ENCODE measurements around the gene LRRC36.
"Not testable (repeated sequence)": the region's sequence is repeated elsewhere in the genome, so short reads cannot be mapped to it uniquely, and the experiment has no call there.

The LRRC36 gene

GRCh38 chr16:67413978-67414911 is 87.6 kb downstream of the LRRC36 start:
- Histone ChIP-seq H3K4me1 (ENCODE audit: insufficient read depth, low read length) (peaks cover 2% of the 10 kb centered on the region), H3K27me3 (ENCODE audit: insufficient read depth, low read length) (no peaks in the 10 kb centered on the region), H3K4me3 (ENCODE audit: low read length) (no peak overlapping the region), H3K9me3 (ENCODE audit: low read length) (no peaks in the 10 kb centered on the region), H2AFZ (ENCODE audit: low read depth, low read length) (no peak overlapping the region), H3K36me3 (ENCODE audit: insufficient read depth, low read length) (no peaks in the 10 kb centered on the region)

GRCh38 chr16:67415421-67415820 is 88.8 kb downstream of the LRRC36 start:
- H3K36me3 ChIP-seq (ENCODE audit: insufficient read depth, low read length); H3K4me1 ChIP-seq (ENCODE audit: insufficient read depth, low read length); H3K27me3 ChIP-seq (ENCODE audit: insufficient read depth, low read length); H3K9me3 ChIP-seq (ENCODE audit: low read length): not testable (repeated sequence)
- Histone ChIP-seq H2AFZ (ENCODE audit: low read depth, low read length) (peak overlapping the region; percentile 70), H3K4me3 (ENCODE audit: low read length) (peak overlapping the region; percentile 65)

- Histone ChIP-seq H3K4me3 (ENCODE audit: low read length) (peak within 1 kb of the TSS; percentile 65), H3K9me3 (ENCODE audit: low read length) (no peaks in the 10 kb centered on the region), H3K27me3 (ENCODE audit: insufficient read depth, low read length) (no peaks in the 10 kb centered on the region), H2AFZ (ENCODE audit: low read depth, low read length) (peak within 1 kb of the TSS; percentile 70), H3K36me3 (ENCODE audit: insufficient read depth, low read length) (no peaks in the 10 kb centered on the region), H3K4me1 (ENCODE audit: insufficient read depth, low read length) (peaks cover 2% of the 10 kb centered on the region)
Measured at GRCh38 chr16:67415872-67416793, 89.5 kb downstream of the LRRC36 start, which contains the start of gene ZDHHC1. ZDHHC1 (minus strand) TSS chr16:67416477; CDS start chr16:67407775, 8,702 bp downstream.

DNA sequence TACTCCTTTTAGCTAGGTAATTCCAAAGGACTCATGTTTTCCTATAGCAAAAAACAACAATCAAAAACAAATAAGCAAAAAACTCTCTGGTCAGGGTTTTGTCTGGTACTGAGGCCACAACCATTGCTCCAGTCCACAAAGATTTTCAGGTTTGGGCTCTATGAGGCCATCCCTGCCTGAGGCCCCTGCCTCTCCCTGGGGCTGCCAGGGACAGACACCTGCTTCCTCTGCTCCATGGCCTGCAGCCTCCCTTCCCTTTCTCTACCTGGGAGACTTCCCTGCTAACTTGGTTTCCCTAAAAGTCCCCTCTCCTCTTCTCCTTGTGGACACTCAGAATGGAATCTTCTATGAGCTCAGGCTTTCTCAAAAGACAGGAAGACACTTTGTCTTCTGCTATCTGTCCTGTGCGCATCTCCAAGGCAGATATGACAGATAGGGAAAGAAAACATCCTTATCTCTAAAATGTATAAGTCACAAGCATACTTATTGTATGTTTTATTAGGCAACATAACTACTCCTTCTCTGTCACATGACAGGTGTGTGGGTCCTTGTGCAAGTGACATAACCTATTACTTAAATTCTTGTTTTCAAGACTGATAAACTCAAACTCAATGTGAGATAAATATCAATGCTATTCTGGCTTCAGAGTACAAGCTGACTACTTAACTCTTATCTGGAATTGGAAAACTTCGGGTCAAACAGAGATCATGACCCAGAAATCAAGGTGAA is 90.9 kb downstream of the LRRC36 start:
- Histone ChIP-seq H3K36me3 (ENCODE audit: insufficient read depth, low read length) (no peaks in the 10 kb centered on the region), H3K4me1 (ENCODE audit: insufficient read depth, low read length) (peaks cover 2% of the 10 kb centered on the region), H3K9me3 (ENCODE audit: low read length) (no peaks in the 10 kb centered on the region), H3K27me3 (ENCODE audit: insufficient read depth, low read length) (no peaks in the 10 kb centered on the region), H2AFZ (ENCODE audit: low read depth, low read length) (no peak overlapping the region), H3K4me3 (ENCODE audit: low read length) (no peak overlapping the region)

- Histone ChIP-seq H3K9me3 (ENCODE audit: low read length) (no peaks in the 10 kb centered on the region), H3K27me3 (ENCODE audit: insufficient read depth, low read length) (no peaks in the 10 kb centered on the region), H3K36me3 (ENCODE audit: insufficient read depth, low read length) (no peaks in the 10 kb centered on the region), H2AFZ (ENCODE audit: low read depth, low read length) (no peak overlapping the region), H3K4me3 (ENCODE audit: low read length) (no peak overlapping the region), H3K4me1 (ENCODE audit: insufficient read depth, low read length) (peaks cover 13% of the 10 kb centered on the region)
Measured at GRCh38 chr16:67419502-67419901, 92.9 kb downstream of the LRRC36 start.

DNA sequence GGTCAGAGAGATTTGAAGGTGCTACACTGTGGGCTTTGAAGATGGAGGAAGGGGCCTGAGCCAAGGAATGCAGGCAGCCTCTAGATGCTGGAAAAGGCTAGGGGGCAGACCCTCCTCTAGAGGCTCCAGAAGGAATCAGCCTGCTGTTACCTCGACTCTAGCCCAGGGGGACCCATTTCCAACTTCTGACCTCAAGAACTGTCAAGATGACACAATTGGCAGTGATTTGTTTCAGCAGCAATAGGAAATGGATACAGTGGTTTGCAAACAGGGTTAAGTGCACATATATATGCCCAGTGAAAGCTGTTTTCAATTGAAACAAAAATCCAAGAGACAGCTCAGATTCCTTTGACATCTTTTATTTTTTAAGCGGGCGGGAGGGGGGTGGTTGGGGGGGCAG is 93.3 kb downstream of the LRRC36 start:
- peaks cover 17% of the 10 kb centered on the region for H3K4me1 ChIP-seq (ENCODE audit: insufficient read depth, low read length)
- no peak overlapping the region for H3K4me3 ChIP-seq (ENCODE audit: low read length)

DNA sequence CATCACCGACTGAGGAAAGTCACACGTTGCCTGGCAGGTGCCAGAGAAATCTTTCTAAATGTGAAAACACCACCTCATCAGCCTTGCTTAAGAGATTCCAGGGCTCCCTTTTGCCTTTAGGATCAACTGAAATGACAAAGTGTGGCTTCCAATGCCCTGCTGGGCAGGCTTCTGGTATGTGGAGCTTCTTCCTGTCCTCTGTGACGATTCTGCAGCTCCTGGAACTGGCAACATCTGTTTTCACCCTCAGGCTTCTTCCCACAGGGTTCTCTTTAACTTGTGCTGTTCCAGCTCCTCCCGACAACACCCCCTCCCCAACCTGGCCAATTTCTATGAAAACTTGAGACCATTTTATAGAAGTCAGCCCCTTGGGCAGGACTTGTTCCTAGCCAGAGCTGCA is 94.4 kb downstream of the LRRC36 start:
- Histone ChIP-seq H2AFZ (ENCODE audit: low read depth, low read length) (no peak overlapping the region), H3K36me3 (ENCODE audit: insufficient read depth, low read length) (no peaks in the 10 kb centered on the region), H3K4me3 (ENCODE audit: low read length) (no peak overlapping the region), H3K4me1 (ENCODE audit: insufficient read depth, low read length) (peaks cover 18% of the 10 kb centered on the region), H3K27me3 (ENCODE audit: insufficient read depth, low read length) (no peaks in the 10 kb centered on the region), H3K9me3 (ENCODE audit: low read length) (no peaks in the 10 kb centered on the region)

More for the DNA sequence above, 93.3 kb downstream of the LRRC36 start:
- H3K9me3 ChIP-seq (ENCODE audit: low read length) = no peaks in the 10 kb centered on the region
- H3K27me3 ChIP-seq (ENCODE audit: insufficient read depth, low read length) = no peaks in the 10 kb centered on the region
- H3K36me3 ChIP-seq (ENCODE audit: insufficient read depth, low read length) = no peaks in the 10 kb centered on the region
- H2AFZ ChIP-seq (ENCODE audit: low read depth, low read length) = no peak overlapping the region

DNA sequence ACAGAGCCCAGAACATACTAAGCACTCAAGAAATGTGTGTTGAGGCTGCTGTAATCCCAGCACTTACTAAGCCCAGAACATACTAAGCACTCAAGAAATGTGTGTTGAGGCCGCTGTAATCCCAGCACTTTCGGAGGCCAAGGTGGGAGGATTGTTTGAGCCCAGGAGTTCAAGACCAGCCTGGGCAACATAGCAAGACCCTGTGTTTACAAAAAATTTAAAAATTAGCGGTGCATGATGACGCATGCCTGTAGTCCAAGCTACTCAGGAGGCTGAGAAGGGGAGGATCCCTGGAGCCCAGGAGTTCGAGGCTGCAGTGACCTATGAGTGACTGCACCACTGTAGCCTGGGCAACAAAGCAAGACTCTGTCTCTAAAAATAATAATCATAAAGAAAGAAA is 96.4 kb downstream of the LRRC36 start:
- no peak overlapping the region for H3K4me3 ChIP-seq (ENCODE audit: low read length)
- no peaks in the 10 kb centered on the region for H3K27me3 ChIP-seq (ENCODE audit: insufficient read depth, low read length)
- H3K36me3 ChIP-seq (ENCODE audit: insufficient read depth, low read length) = no peaks in the 10 kb centered on the region
- peaks cover 18% of the 10 kb centered on the region for H3K4me1 ChIP-seq (ENCODE audit: insufficient read depth, low read length)
- no peak overlapping the region for H2AFZ ChIP-seq (ENCODE audit: low read depth, low read length)
- H3K9me3 ChIP-seq (ENCODE audit: low read length) = no peaks in the 10 kb centered on the region

GRCh38 chr16:67423611-67424260 is 97.1 kb downstream of the LRRC36 start:
- no peak overlapping the region for H3K4me3 ChIP-seq (ENCODE audit: low read length)
- peaks cover 18% of the 10 kb centered on the region for H3K4me1 ChIP-seq (ENCODE audit: insufficient read depth, low read length)
- no peaks in the 10 kb centered on the region for H3K9me3 ChIP-seq (ENCODE audit: low read length)
- peaks cover 5% of the 10 kb centered on the region for H3K27me3 ChIP-seq (ENCODE audit: insufficient read depth, low read length)
- H2AFZ ChIP-seq (ENCODE audit: low read depth, low read length) = no peak overlapping the region
- H3K36me3 ChIP-seq (ENCODE audit: insufficient read depth, low read length) = no peaks in the 10 kb centered on the region

- H3K27me3 ChIP-seq (ENCODE audit: insufficient read depth, low read length) = peaks cover 10% of the 10 kb centered on the region
- no peaks in the 10 kb centered on the region for H3K36me3 ChIP-seq (ENCODE audit: insufficient read depth, low read length)
- H2AFZ ChIP-seq (ENCODE audit: low read depth, low read length) = no peak overlapping the region
- H3K4me3 ChIP-seq (ENCODE audit: low read length) = no peak overlapping the region
- H3K9me3 ChIP-seq (ENCODE audit: low read length) = no peaks in the 10 kb centered on the region
- H3K4me1 ChIP-seq (ENCODE audit: insufficient read depth, low read length) = peaks cover 18% of the 10 kb centered on the region
Measured at GRCh38 chr16:67424261-67424615, 97.6 kb downstream of the LRRC36 start.

DNA sequence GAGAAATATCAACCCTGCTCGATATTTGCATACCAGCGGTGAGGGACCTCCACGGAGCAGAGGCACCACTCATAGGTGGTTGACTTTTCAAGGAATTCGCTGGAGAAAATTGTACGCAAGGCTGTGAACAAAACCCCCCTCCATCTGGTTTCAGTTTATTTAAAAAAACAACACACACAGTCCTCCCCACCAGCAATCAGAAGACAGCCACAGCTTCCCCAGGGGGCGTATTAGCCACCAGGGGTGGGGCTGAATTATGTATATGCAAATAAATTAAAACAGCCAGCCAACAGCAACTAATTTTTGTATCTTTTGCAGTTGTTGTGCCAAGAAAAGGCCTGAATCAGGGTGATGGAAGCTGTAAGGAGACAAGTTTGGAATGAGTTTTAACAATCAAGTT is 98.4 kb downstream of the LRRC36 start:
- H3K27me3 ChIP-seq (ENCODE audit: insufficient read depth, low read length) = peaks cover 19% of the 10 kb centered on the region
- no peaks in the 10 kb centered on the region for H3K36me3 ChIP-seq (ENCODE audit: insufficient read depth, low read length)
- H3K4me3 ChIP-seq (ENCODE audit: low read length) = no peak overlapping the region
- no peak overlapping the region for H2AFZ ChIP-seq (ENCODE audit: low read depth, low read length)
- no peaks in the 10 kb centered on the region for H3K9me3 ChIP-seq (ENCODE audit: low read length)
- H3K4me1 ChIP-seq (ENCODE audit: insufficient read depth, low read length) = peaks cover 18% of the 10 kb centered on the region

DNA sequence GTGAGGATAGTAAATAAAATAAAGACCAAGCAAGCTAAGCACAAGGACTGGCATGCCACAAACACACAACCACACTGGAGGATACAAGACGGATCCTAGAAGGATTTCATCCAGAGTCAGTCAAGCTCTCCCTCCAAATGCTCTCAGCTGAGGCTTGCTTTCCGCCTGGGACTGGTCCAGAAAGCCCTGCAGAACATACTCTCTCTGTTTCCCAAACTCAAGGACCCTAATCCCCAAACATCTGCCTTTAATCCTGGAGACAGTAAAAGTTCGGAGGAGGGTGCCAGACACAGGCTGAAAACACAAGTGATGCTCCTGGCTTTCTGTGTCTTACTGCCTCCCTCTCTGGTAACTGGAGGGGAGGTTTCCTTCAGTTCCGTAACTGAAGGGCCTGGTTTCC is 99.0 kb downstream of the LRRC36 start:
- Histone ChIP-seq H3K36me3 (ENCODE audit: insufficient read depth, low read length) (no peaks in the 10 kb centered on the region), H3K27me3 (ENCODE audit: insufficient read depth, low read length) (peaks cover 24% of the 10 kb centered on the region), H2AFZ (ENCODE audit: low read depth, low read length) (no peak overlapping the region), H3K4me3 (ENCODE audit: low read length) (no peak overlapping the region), H3K9me3 (ENCODE audit: low read length) (no peaks in the 10 kb centered on the region), H3K4me1 (ENCODE audit: insufficient read depth, low read length) (peaks cover 18% of the 10 kb centered on the region)
